Measurements from ENCODE around the gene SEMA4F. TPM values are rescaled to one million over a fixed set of nuclear protein-coding genes. Genes with fewer than 3 reads are reported as not detected.

The SEMA4F gene
- total RNA-seq, 2 experiments from 2014 or later, result 6.8 to 7.3 TPM

- ATAC-seq (ENCODE audit: poor library complexity) (no peak), DNase-seq (no peak)
- no peaks in the 10 kb centered on the region for H3K27me3 ChIP-seq (ENCODE audit: control insufficient read depth in 1 of 2, insufficient read depth in 2 of 2, low read length in 2 of 2)
- ChIA-PET CTCF (no interaction called here), POLR2A (no interaction called here)
- no peaks in the 10 kb centered on the region for H3K9me3 ChIP-seq (ENCODE audit: control insufficient read depth in 1 of 2, insufficient read depth in 1 of 2, low read length in 2 of 2)
- H3K36me3 ChIP-seq (ENCODE audit: insufficient read depth, low read length), result no peaks in the 10 kb centered on the region
- no peak overlapping the region for H3K27ac Mint-ChIP-seq
- H3K4me1 Mint-ChIP-seq (ENCODE audit: low read depth), result no peaks in the 10 kb centered on the region
- peaks cover 3% of the 10 kb centered on the region for H3K36me3 Mint-ChIP-seq (ENCODE audit: low read depth)
- intact Hi-C loops (cut with DNase I, micrococcal nuclease), result loop anchor here in 1 of 2 experiments (10.0 kb wide), 1 partner anchor 929 kb away; no protein-coding TSS in a partner anchor
- no peak overlapping the region for H3K4me3 ChIP-seq (ENCODE audit: low read length)
- H3K27ac ChIP-seq (ENCODE audit: low read depth in 1 of 2, low read length in 2 of 2), result no peak overlapping the region
- TF ChIP-seq CTCF (IDR thresholded peaks at IDR 0.05), result no peak
- no peak overlapping the region for H3K4me3 Mint-ChIP-seq
- no peaks in the 10 kb centered on the region for H3K4me1 ChIP-seq (ENCODE audit: insufficient read depth, low read length)
- no peaks in the 10 kb centered on the region for H3K9me3 Mint-ChIP-seq
- H3K27me3 Mint-ChIP-seq, result no peaks in the 10 kb centered on the region
These were observed 41.6 kb downstream of the SEMA4F start for GRCh38 chr2:74695663-74696062.

DNA sequence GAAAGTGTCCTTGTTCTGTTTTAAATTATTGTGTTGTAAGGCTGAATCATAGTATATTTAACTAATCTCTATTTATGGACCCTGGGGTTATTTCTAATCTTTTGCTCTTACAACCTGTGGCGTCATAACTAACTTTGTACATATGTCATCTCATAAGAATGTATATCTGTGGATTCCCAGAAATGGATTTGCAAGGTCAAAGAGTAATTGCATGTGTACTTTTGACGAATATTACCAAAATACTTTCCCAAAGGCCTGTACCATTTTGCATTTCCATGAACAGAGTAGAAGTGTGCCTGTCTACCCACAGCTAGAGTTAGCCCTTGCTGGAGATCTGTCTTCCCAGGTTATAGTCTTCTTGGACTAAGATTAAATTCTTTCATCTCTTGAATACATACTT, 42.8 kb downstream of the SEMA4F start:
- H3K27ac Mint-ChIP-seq, result no peak overlapping the region
- H3K27me3 Mint-ChIP-seq, result no peaks in the 10 kb centered on the region
- peaks cover 3% of the 10 kb centered on the region for H3K36me3 Mint-ChIP-seq (ENCODE audit: low read depth)
- TF ChIP-seq CTCF (IDR thresholded peaks at IDR 0.05), result no peak
- intact Hi-C loops (cut with DNase I, micrococcal nuclease), result loop anchor here in 1 of 2 experiments (10.0 kb wide), 1 partner anchor 928 kb away; no protein-coding TSS in a partner anchor
- H3K27me3 ChIP-seq (ENCODE audit: control insufficient read depth in 1 of 2, insufficient read depth in 2 of 2, low read length in 2 of 2), result no peaks in the 10 kb centered on the region
- H3K36me3 ChIP-seq (ENCODE audit: insufficient read depth, low read length), result no peaks in the 10 kb centered on the region
- POLR2A ChIA-PET, result no interaction called here
- CTCF ChIA-PET, result no interaction called here
- no peak overlapping the region for H3K4me3 ChIP-seq (ENCODE audit: low read length)
- H3K4me3 Mint-ChIP-seq, result no peak overlapping the region
- no peaks in the 10 kb centered on the region for H3K9me3 ChIP-seq (ENCODE audit: control insufficient read depth in 1 of 2, insufficient read depth in 1 of 2, low read length in 2 of 2)
- no peak for DNase-seq
- H3K4me1 Mint-ChIP-seq (ENCODE audit: low read depth), result no peaks in the 10 kb centered on the region
- no peaks in the 10 kb centered on the region for H3K4me1 ChIP-seq (ENCODE audit: insufficient read depth, low read length)
- H3K9me3 Mint-ChIP-seq, result no peaks in the 10 kb centered on the region
- ATAC-seq (ENCODE audit: poor library complexity), result no peak
- no peak overlapping the region for H3K27ac ChIP-seq (ENCODE audit: low read depth in 1 of 2, low read length in 2 of 2)

GRCh38 chr2:74700643-74701372, 46.8 kb downstream of the SEMA4F start:
- H3K27ac Mint-ChIP-seq, result no peak overlapping the region
- no peaks in the 10 kb centered on the region for H3K36me3 ChIP-seq (ENCODE audit: insufficient read depth, low read length)
- no peaks in the 10 kb centered on the region for H3K27me3 Mint-ChIP-seq
- ChIA-PET POLR2A (interaction anchor here (0.6 kb wide), 1 partner anchor 110 kb away, joined by 3 read pairs; no protein-coding TSS in a partner anchor), CTCF (interaction anchor here (1.8 kb wide), 1 partner anchor 10 kb away, joined by 5 read pairs; no protein-coding TSS in a partner anchor)
- H3K9me3 Mint-ChIP-seq, result no peaks in the 10 kb centered on the region
- ATAC-seq (ENCODE audit: poor library complexity) (no peak), DNase-seq (no peak)
- H3K4me1 Mint-ChIP-seq (ENCODE audit: low read depth), result no peaks in the 10 kb centered on the region
- peaks cover 10% of the 10 kb centered on the region for H3K36me3 Mint-ChIP-seq (ENCODE audit: low read depth)
- H3K4me3 ChIP-seq (ENCODE audit: low read length), result no peak overlapping the region
- no peaks in the 10 kb centered on the region for H3K9me3 ChIP-seq (ENCODE audit: control insufficient read depth in 1 of 2, insufficient read depth in 1 of 2, low read length in 2 of 2)
- no peaks in the 10 kb centered on the region for H3K4me1 ChIP-seq (ENCODE audit: insufficient read depth, low read length)
- H3K4me3 Mint-ChIP-seq, result no peak overlapping the region
- intact Hi-C loops (cut with DNase I, micrococcal nuclease), result no loop called here
- no peak overlapping the region for H3K27ac ChIP-seq (ENCODE audit: low read depth in 1 of 2, low read length in 2 of 2)
- no peak for TF ChIP-seq CTCF (IDR thresholded peaks at IDR 0.05)
- no peaks in the 10 kb centered on the region for H3K27me3 ChIP-seq (ENCODE audit: control insufficient read depth in 1 of 2, insufficient read depth in 2 of 2, low read length in 2 of 2)

Data from CD4-positive, alpha-beta T cell (primary cell).